HepG2 (cell line): ENCODE measurements around the gene C22orf15. TPM values are rescaled to one million over a fixed set of nuclear protein-coding genes. Genes with fewer than 3 reads are reported as not detected.

Experiments
- ATAC-seq: fragments of 200-7000 bp; cut with Tn5 transposase; 3 replicates; pipeline ENCODE4 v1.9.1; 2020; ENCODE audit warnings: mild to moderate bottlenecking, moderate library complexity
- BruUV-seq: library from RNA; stranded (reverse); fragments of 400-500 nt; replicated peaks from 2 replicates; lab custom pipeline; 2021; lab: Mats Ljungman, UMichigan
- CTCF ChIA-PET: fragments of 300-600 bp; formaldehyde crosslinking; extraction: SDS; loops from one replicate; lab custom pipeline; 2021; ENCODE audit warnings: low total read pairs, inconsistent platforms, low intra/inter-chr PET ratio; lab: Yijun Ruan, JAX
- POLR2A ChIA-PET: fragments of 350-600 bp; sonication (Branson Sonifier 250); formaldehyde crosslinking; loops from one replicate; lab custom pipeline; 2020; ENCODE audit warnings: antibody characterized with exemption, inconsistent platforms; lab: Yijun Ruan, JAX
- DNase-seq: peaks from one replicate; pipeline ENCODE4 v3.0.0-alpha.2; 2015; ENCODE audit warnings: low spot score
- FAIRE-seq: peaks from 3 replicates; lab custom pipeline; 2011; peaks lifted over from hg19 to GRCh38; lab: Jason Lieb, UNC
- H2AFZ ChIP-seq: one replicate; pipeline ENCODE4 v1.6.1; 2011; ENCODE audit warnings: low read length, inconsistent platforms
- H3K27ac ChIP-seq: fragments of 300-600 bp; 3 replicates; pipeline ENCODE4 v1.8.0; 2011; ENCODE audit warnings: mixed run types, mild to moderate bottlenecking, mixed read lengths, low read length, inconsistent platforms; ENCODE audit not compliant: insufficient read depth; ENCODE audit errors: extremely low read length
- H3K27me3 ChIP-seq, 2 experiments: fragments of 200-600 bp in 1 of 2; 2 replicates in 1 of 2; 3 replicates in 1 of 2; pipeline versions ENCODE4 v1.6.0 to v1.8.0; 2011; ENCODE audit warnings: low read length in 2 of 2, mild to moderate bottlenecking in 2 of 2, moderate library complexity in 2 of 2, inconsistent platforms in 1 of 2; ENCODE audit not compliant: insufficient read depth in 2 of 2, control insufficient read depth in 1 of 2
- H3K36me3 ChIP-seq, 2 experiments: fragments of 200-600 bp in 1 of 2; replicated peaks in 1 of 2; 2 replicates in 1 of 2; 3 replicates in 1 of 2; pipeline versions ENCODE4 v1.5.1 to v1.8.0; 2011; ENCODE audit warnings: low read length in 2 of 2, inconsistent platforms in 1 of 2; ENCODE audit not compliant: insufficient read depth in 2 of 2, control insufficient read depth in 1 of 2
- H3K4me1 ChIP-seq: 2 replicates; pipeline ENCODE4 v1.5.1; 2012; ENCODE audit warnings: low read length, inconsistent platforms; ENCODE audit not compliant: insufficient read depth
- H3K4me2 ChIP-seq: 2 replicates; pipeline ENCODE4 v1.6.0; 2011; ENCODE audit warnings: low read depth, low read length, inconsistent platforms
- H3K4me3 ChIP-seq, 3 experiments: fragments of 200-600 bp in 1 of 3; sonication (generic), shearing (Covaris generic) in 1 of 3; replicated peaks in 1 of 3; 2 replicates each; pipeline ENCODE4 v1.5.1; 2011 to 2016; ENCODE audit warnings: low read length in 3 of 3, inconsistent platforms in 2 of 3, low read depth in 2 of 3, mild to moderate bottlenecking in 2 of 3, control low read depth in 1 of 3, mixed read lengths in 1 of 3; ENCODE audit not compliant: insufficient read depth in 1 of 3
- H3K79me2 ChIP-seq: one replicate; pipeline ENCODE4 v1.6.1; 2011; ENCODE audit warnings: low read length, inconsistent platforms; ENCODE audit not compliant: insufficient read depth
- H3K9ac ChIP-seq: 2 replicates; pipeline ENCODE4 v1.6.0; 2011; ENCODE audit warnings: mild to moderate bottlenecking, low read depth, low read length, inconsistent platforms; ENCODE audit not compliant: insufficient read depth
- H3K9me3 ChIP-seq: 2 replicates; pipeline ENCODE4 v1.5.1; 2012; ENCODE audit warnings: mild to moderate bottlenecking, low read length
- H4K20me1 ChIP-seq: 2 replicates; pipeline ENCODE4 v1.6.0; 2011; ENCODE audit warnings: inconsistent platforms, mild to moderate bottlenecking, low read length, moderate library complexity; ENCODE audit not compliant: insufficient read depth
- AGO1 ChIP-seq: fragments of 200-400 bp; formaldehyde crosslinking; IDR thresholded peaks from 2 replicates; pipeline ENCODE4 v1.6.1; 2017; ENCODE audit warnings: mild to moderate bottlenecking, low read depth, low read length, moderate library complexity; ENCODE audit not compliant: poor library complexity, severe bottlenecking
- ARHGAP35 ChIP-seq: sonication (generic); formaldehyde crosslinking; IDR thresholded peaks from 2 replicates; pipeline ENCODE4 v1.9.0; 2022; ENCODE audit warnings: mild to moderate bottlenecking, inconsistent platforms, moderate library complexity, missing genetic modification reagents, borderline replicate concordance
- CSRNP1 ChIP-seq: sonication (generic); formaldehyde crosslinking; IDR thresholded peaks from 2 replicates; pipeline ENCODE4 v1.8.1; 2023; ENCODE audit warnings: mild to moderate bottlenecking, missing genetic modification reagents
- HES4 ChIP-seq: sonication (generic); formaldehyde crosslinking; IDR thresholded peaks from 2 replicates; pipeline ENCODE4 v1.9.0; 2021; ENCODE audit warnings: mild to moderate bottlenecking, missing genetic modification reagents, borderline replicate concordance
- JUN ChIP-seq: sonication (generic); formaldehyde crosslinking; IDR thresholded peaks from 2 replicates; pipeline ENCODE4 v1.4.0; 2020; ENCODE audit warnings: mild to moderate bottlenecking, missing genetic modification reagents
- MXD1 ChIP-seq: sonication (generic); formaldehyde crosslinking; IDR thresholded peaks from 2 replicates; pipeline ENCODE4 v1.4.0; 2020; ENCODE audit warnings: mild to moderate bottlenecking, missing genetic modification reagents
- NR1H2 ChIP-seq: sonication (generic); formaldehyde crosslinking; IDR thresholded peaks from 2 replicates; pipeline ENCODE4 v1.8.1; 2022; ENCODE audit warnings: low read depth, missing genetic modification reagents, borderline replicate concordance
- SMARCE1 ChIP-seq: fragments of 450-650 bp; IDR thresholded peaks from 2 replicates; pipeline ENCODE4 v1.6.1; 2017; ENCODE audit warnings: borderline replicate concordance
- SRY ChIP-seq: sonication (generic); formaldehyde crosslinking; IDR thresholded peaks from 2 replicates; pipeline ENCODE4 v1.8.0; 2022; ENCODE audit warnings: mild to moderate bottlenecking, missing genetic modification reagents
- TFE3 ChIP-seq: IDR thresholded peaks from 2 replicates; pipeline ENCODE4 v1.6.1; 2016
- ZBTB7A ChIP-seq: sonication (generic); formaldehyde crosslinking; IDR thresholded peaks from 2 replicates; pipeline ENCODE4 v1.8.0; 2022; ENCODE audit warnings: mild to moderate bottlenecking, missing genetic modification reagents
- ZFX ChIP-seq: sonication (generic); formaldehyde crosslinking; IDR thresholded peaks from 2 replicates; pipeline ENCODE4 v1.4.0; 2020; ENCODE audit warnings: mild to moderate bottlenecking, low read depth, missing genetic modification reagents, moderate library complexity
- ZNF24 ChIP-seq: fragments of 450-650 bp; IDR thresholded peaks from 2 replicates; pipeline ENCODE4 v1.6.1; 2017; ENCODE audit warnings: antibody characterized with exemption, mild to moderate bottlenecking
- ZNF264 ChIP-seq: sonication (generic); formaldehyde crosslinking; IDR thresholded peaks from 2 replicates; pipeline ENCODE4 v1.4.0; 2020; ENCODE audit warnings: missing genetic modification reagents
- ZNF329 ChIP-seq: sonication (generic); formaldehyde crosslinking; IDR thresholded peaks from 2 replicates; pipeline ENCODE4 v1.9.0; 2021; ENCODE audit warnings: low read depth, mild to moderate bottlenecking, missing genetic modification reagents
- ZNF496 ChIP-seq: sonication (generic); formaldehyde crosslinking; IDR thresholded peaks from 2 replicates; pipeline ENCODE4 v1.8.1; 2023; ENCODE audit warnings: mild to moderate bottlenecking, moderate library complexity, missing genetic modification reagents; ENCODE audit not compliant: insufficient replicate concordance
- ZNF616 ChIP-seq: sonication (generic); formaldehyde crosslinking; IDR thresholded peaks from 2 replicates; pipeline ENCODE4 v1.5.0; 2020; ENCODE audit warnings: low read depth, mild to moderate bottlenecking, missing genetic modification reagents
- ZNF678 ChIP-seq: sonication (generic); formaldehyde crosslinking; IDR thresholded peaks from 2 replicates; pipeline ENCODE4 v1.4.0; 2020; ENCODE audit warnings: mild to moderate bottlenecking, missing genetic modification reagents
- WGBS: methylation state at CpG from one replicate; pipeline ENCODE4 v1.1.6; 2017; ENCODE audit warnings: low lambda C conversion rate; 5-methylcytosine and 5-hydroxymethylcytosine counted together
- in situ Hi-C: cut with HindIII; loops from 2 replicates; pipeline ENCODE4 v1.10.0; 2017; ENCODE audit warnings: low pct_unique_long_range_greater_than_20kb; ENCODE audit not compliant: extremely low pct_ligation_motif_present
- intact Hi-C: fragments of 100-400 bp; cut with micrococcal nuclease; formaldehyde crosslinking; loops from one replicate; pipeline ENCODE4 v1.10.0; 2022; ENCODE audit not compliant: unreplicated experiment
- polyA plus RNA-seq, 8 experiments: library from polyadenylated mRNA; depleted of rRNA in 3 of 8; stranded (reverse) in 7 of 8; unstranded in 1 of 8; fragments of >200 nt; fragmentation: Illumina TruSeq in 4 of 8; extraction: Trizol in 4 of 8; gene quantifications; 2 replicates each; pipeline versions ENCODE4 v1.2.1 to v1.2.3, GENCODE V29; 2011 to 2016; ENCODE audit warnings: low read depth in 4 of 8, missing spikeins in 1 of 8, mixed read lengths in 1 of 8; ENCODE audit not compliant: insufficient read depth in 1 of 8
- total RNA-seq, 5 experiments: library from RNA; depleted of rRNA; stranded (reverse); fragments of >200 nt; fragmentation: Illumina TruSeq; extraction: Trizol; gene quantifications; 2 replicates each; pipeline ENCODE4 v1.2.3, GENCODE V29; 2016; ENCODE audit warnings: low read depth in 1 of 5

Gene C22orf15
- total and polyA plus RNA-seq, 2 of the 13 experiments (the other 11 are each of a cell fraction or from before 2014, with no cell fraction given): not detected

- TF ChIP-seq TFE3 (CRISPR knock-in tag) (no peak), SRY (CRISPR knock-in tag) (0 out of 2 replicates have a peak, but pooled peaks have one; percentile 10), ZNF329 (0 out of 2 replicates have a peak, but pooled peaks have one; percentile 24), ZBTB7A (CRISPR knock-in tag) (0 out of 2 replicates have a peak, but pooled peaks have one; percentile 48), AGO1 (peak; percentile 17), MXD1 (peak; percentile 41), SMARCE1 (no peak), ZNF678 (CRISPR knock-in tag) (no peak), JUN (CRISPR knock-in tag) (no peak)
Observed at GRCh38 chr22:23772649-23773473, 10.1 kb downstream of the C22orf15 start, which contains the start of gene MMP11 (continued).

GRCh38 chr22:23773483-23774113 lies 10.8 kb downstream of the C22orf15 start:
- no peaks in the 10 kb centered on the region for H4K20me1 ChIP-seq
- TF ChIP-seq HES4 (CRISPR knock-in tag): 0 out of 2 replicates have a peak, but pooled peaks have one; percentile 36
- TF ChIP-seq ZNF264 (CRISPR knock-in tag): no peak
- TF ChIP-seq ZNF24: no peak
- TF ChIP-seq NR1H2 (CRISPR knock-in tag): no peak
- no peak for TF ChIP-seq ZNF616 (CRISPR knock-in tag)
- TF ChIP-seq CSRNP1 (CRISPR knock-in tag): 0 out of 2 replicates have a peak, but pooled peaks have one; percentile 6
- no peak for TF ChIP-seq ZNF496 (CRISPR knock-in tag)
- no peak for TF ChIP-seq ARHGAP35
- TF ChIP-seq ZFX (CRISPR knock-in tag): 0 out of 2 replicates have a peak, but pooled peaks have one; percentile 14

More at GRCh38 chr22:23773483-23774113, 10.8 kb downstream of the C22orf15 start:
- Histone ChIP-seq H3K4me2 (peak overlapping the region; percentile 90), H3K27ac (peak overlapping the region; percentile 75), H3K27me3 (no peaks in the 10 kb centered on the region; a peak in 1 of 5 replicates), H3K4me3 (peak overlapping the region; percentile 71 to 90 (median 75)), H3K9me3 (no peaks in the 10 kb centered on the region), H3K36me3 (no peaks in the 10 kb centered on the region), H3K9ac (peak overlapping the region; percentile 85), H3K4me1 (peaks cover 82% of the 10 kb centered on the region), H3K79me2 (peaks cover 2% of the 10 kb centered on the region), H2AFZ (no peak overlapping the region)
- intact Hi-C loops: loop anchor here (1.0 kb wide), 1 partner anchor 11 kb away; no protein-coding TSS in a partner anchor
- peak; percentile 58 for ATAC-seq
- in situ Hi-C loops: no loop called here
- 2% methylated on average over 4 of the region's 7 CpGs for WGBS
- BruUV-seq: TSS peak; percentile 65
- DNase-seq: no peak
- no peak for FAIRE-seq
- ChIA-PET POLR2A (interaction anchor here (0.5 to 6.6 kb wide), 18 partner anchors 8 to 237 kb away, joined by 3 to 201 read pairs (median 7); partner anchors contain the start of genes C22orf15, CABIN1, MIF and SLC2A11), CTCF (no interaction called here)
